ENCODE data around the gene HYCC1. TPM values are rescaled to one million over a fixed set of nuclear protein-coding genes. Genes with fewer than 3 reads are reported as not detected.
A peak's percentile ranks its signal among the peaks of the same experiment; 100 is the strongest.

HYCC1 gene
- 25.1 and 28.2 TPM in 2 replicates for total RNA-seq (2021)
- Bru-seq, nascent RNA: percentile 77 among the genes with signal in this experiment
- percentile 86 among the genes with signal in this experiment for BruChase-seq, experiment 1, labeled RNA remaining after a 2-hour chase
- BruChase-seq, experiment 2, labeled RNA remaining after a 6-hour chase: percentile 80 among the genes with signal in this experiment
- long read RNA-seq, full-length matches to known transcripts: 13 of 22 reads
- long read RNA-seq, partial matches to known transcripts: 0 of 22 reads
- long read RNA-seq, other reads (novel, unspliced or antisense): 9 of 22 reads

DNA sequence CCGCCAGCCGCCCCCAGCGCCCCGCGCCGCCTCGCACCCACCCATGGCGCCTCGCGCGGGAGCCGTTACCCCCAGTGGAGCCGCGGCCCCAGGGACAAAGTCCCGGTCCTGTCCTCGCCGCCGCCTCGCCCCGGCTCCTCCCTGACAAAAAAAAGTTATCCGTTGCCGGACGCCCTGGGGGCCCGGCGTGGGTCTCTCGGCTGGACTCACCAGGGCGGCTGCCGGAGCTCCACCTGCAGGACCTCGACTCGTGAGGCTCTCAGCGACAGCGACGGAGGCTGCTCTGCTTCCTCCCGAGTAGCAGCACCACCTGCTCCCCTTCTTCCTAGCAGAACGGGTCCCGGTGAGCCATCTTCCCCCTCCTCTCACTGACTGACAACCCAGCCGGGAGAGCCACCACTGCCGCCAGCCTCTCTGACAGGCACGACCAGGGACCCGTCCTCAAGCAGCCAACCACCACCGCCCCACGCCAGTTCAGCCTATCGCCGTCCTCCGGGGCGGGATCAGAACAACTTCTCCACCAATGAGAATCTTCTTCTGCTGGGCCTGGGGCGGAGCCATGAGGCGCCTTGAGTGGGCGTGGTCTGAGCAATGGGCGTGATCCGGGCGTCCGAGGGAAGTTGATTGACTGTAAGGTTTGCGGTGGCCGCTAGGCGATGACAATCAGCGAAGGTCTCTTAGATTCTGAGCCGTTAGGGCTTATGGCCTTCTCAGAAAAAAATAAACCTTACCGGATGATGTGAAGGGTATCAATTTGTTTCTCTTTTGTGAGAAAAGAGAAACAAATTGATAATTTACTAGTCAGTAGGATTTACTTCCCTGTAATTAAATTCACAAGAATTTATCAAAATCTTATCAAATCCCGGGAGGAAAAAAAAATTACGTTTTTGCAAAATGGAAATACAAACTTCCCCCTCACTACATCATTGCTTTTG lies at the start of gene HYCC1:
TSS of gene HYCC1 (minus strand) at position 416 of the 935 bp plus-strand sequence. CDS start 23,019 bp downstream, outside the sequence.
- peak within 1 kb of the TSS; percentile 80 for H3K4me2 ChIP-seq
- H3K27ac ChIP-seq: no peak within 1 kb of the TSS
- no peaks in the 10 kb centered on the region for H3K36me3 ChIP-seq (ENCODE audit: low read depth)
- peak; percentile 98 to 100 for DNase-seq
- intact Hi-C loops (cut with micrococcal nuclease; ENCODE audit: unreplicated experiment): loop anchor here (1.0 to 5.0 kb wide), 5 partner anchors 93 to 452 kb away; partner anchors contain the start of genes KLHL7 and TOMM7
- H3F3A ChIP-seq (ENCODE audit: insufficient read depth, low read depth): no peaks in the 10 kb centered on the region
- no peak for TF ChIP-seq EZH2 (IDR thresholded peaks at IDR 0.05; ENCODE audit: low read depth)
- TF ChIP-seq, protein P1, sequence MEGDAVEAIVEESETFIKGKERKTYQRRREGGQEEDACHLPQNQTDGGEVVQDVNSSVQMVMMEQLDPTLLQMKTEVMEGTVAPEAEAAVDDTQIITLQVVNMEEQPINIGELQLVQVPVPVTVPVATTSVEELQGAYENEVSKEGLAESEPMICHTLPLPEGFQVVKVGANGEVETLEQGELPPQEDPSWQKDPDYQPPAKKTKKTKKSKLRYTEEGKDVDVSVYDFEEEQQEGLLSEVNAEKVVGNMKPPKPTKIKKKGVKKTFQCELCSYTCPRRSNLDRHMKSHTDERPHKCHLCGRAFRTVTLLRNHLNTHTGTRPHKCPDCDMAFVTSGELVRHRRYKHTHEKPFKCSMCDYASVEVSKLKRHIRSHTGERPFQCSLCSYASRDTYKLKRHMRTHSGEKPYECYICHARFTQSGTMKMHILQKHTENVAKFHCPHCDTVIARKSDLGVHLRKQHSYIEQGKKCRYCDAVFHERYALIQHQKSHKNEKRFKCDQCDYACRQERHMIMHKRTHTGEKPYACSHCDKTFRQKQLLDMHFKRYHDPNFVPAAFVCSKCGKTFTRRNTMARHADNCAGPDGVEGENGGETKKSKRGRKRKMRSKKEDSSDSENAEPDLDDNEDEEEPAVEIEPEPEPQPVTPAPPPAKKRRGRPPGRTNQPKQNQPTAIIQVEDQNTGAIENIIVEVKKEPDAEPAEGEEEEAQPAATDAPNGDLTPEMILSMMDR (conservative IDR thresholded peaks at IDR 0.05): peak; percentile 68
- no TSS peak for BruUV-seq (replicated peaks)
- ChIA-PET CTCF (interaction anchor here (0.7 kb wide), 1 partner anchor 154 kb away, joined by 3 read pairs; no protein-coding TSS in a partner anchor), POLR2A (ENCODE audit: unreplicated experiment) (interaction anchor here (0.6 kb wide), 1 partner anchor 43 kb away, joined by 3 read pairs; no protein-coding TSS in a partner anchor)
- H2AFZ ChIP-seq: peak within 1 kb of the TSS; percentile 94
- peaks cover 11% of the 10 kb centered on the region for H3K4me1 ChIP-seq (replicated peaks; ENCODE audit: insufficient read depth)
- H4K20me1 ChIP-seq (ENCODE audit: insufficient read depth): no peaks in the 10 kb centered on the region
- no peaks in the 10 kb centered on the region for H3K27me3 ChIP-seq (ENCODE audit: insufficient read depth, low read depth)
- no peaks in the 10 kb centered on the region for H3K9me2 ChIP-seq (ENCODE audit: insufficient read depth)
- no peaks in the 10 kb centered on the region for H3K9me3 ChIP-seq (ENCODE audit: insufficient read depth, low read depth)
- peaks cover 12% of the 10 kb centered on the region; the same call in 1 of the 2 replicates for H3K79me2 ChIP-seq (ENCODE audit: low read depth)
- peak within 1 kb of the TSS; percentile 58 for H3K4me3 ChIP-seq

DNA sequence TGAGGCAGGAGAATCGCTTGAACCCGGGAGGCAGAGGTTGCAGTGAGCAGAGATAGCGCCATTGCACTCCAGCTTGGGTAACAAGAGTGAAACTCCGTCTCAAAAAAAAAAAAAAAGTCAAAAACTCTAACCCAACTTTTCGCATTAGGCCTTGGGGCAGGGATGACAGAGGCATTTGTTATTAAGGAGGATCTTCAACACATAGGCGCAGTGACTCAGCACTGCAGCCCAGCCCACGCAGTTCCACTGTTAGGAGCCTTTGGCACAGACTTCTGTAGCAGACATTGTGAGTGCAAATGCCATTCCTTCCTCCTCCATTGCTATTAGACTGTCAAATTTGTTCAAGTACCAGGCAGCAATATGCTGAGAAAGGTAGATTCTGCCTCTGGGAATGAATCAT lies 48.5 kb upstream of the HYCC1 start:
- no TSS peak for BruUV-seq (replicated peaks)
- intact Hi-C loops (cut with micrococcal nuclease; ENCODE audit: unreplicated experiment): no loop called here
- H3K27me3 ChIP-seq (ENCODE audit: insufficient read depth, low read depth): no peaks in the 10 kb centered on the region
- CTCF ChIA-PET: interaction anchor here (0.7 kb wide), 1 partner anchor 33 kb away, joined by 3 read pairs; no protein-coding TSS in a partner anchor
- H4K20me1 ChIP-seq (ENCODE audit: insufficient read depth): no peaks in the 10 kb centered on the region
- no peaks in the 10 kb centered on the region for H3K9me3 ChIP-seq (ENCODE audit: insufficient read depth, low read depth)
- POLR2A ChIA-PET (ENCODE audit: unreplicated experiment): no interaction called here
- no peak overlapping the region for H2AFZ ChIP-seq
- H3F3A ChIP-seq (ENCODE audit: insufficient read depth, low read depth): no peaks in the 10 kb centered on the region
- H3K4me1 ChIP-seq (replicated peaks; ENCODE audit: insufficient read depth): no peaks in the 10 kb centered on the region
- H3K4me3 ChIP-seq: no peak overlapping the region
- no peaks in the 10 kb centered on the region for H3K79me2 ChIP-seq (ENCODE audit: low read depth)
- no peak overlapping the region for H3K4me2 ChIP-seq
- no peak overlapping the region for H3K27ac ChIP-seq
- no peaks in the 10 kb centered on the region for H3K36me3 ChIP-seq (ENCODE audit: low read depth)
- no peak for TF ChIP-seq EZH2 (IDR thresholded peaks at IDR 0.05; ENCODE audit: low read depth)
- TF ChIP-seq, protein P1 (conservative IDR thresholded peaks at IDR 0.05): no peak
- no peak for DNase-seq
- H3K9me2 ChIP-seq (ENCODE audit: insufficient read depth): no peaks in the 10 kb centered on the region

DNA sequence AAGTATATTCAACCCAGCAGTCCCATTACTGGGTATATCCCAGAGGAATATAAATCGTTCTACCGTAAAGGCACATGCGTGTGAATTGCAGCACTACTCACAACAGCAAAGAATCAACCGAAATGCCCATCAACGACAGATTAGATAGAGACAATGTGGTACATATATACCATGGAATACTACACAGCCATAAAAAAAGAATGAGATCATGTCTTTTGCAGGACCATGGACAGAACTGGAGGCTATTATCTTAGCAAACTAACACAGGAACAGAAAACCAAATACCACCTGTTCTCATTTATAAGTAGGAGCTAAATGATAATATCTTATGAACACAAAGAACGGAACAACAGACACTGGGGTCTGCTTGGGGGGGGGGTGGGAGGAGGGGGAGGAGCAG lies 47.4 kb upstream of the HYCC1 start:
- TF ChIP-seq, protein P1 (conservative IDR thresholded peaks at IDR 0.05): no peak
- no peak for TF ChIP-seq EZH2 (IDR thresholded peaks at IDR 0.05; ENCODE audit: low read depth)
- ChIA-PET POLR2A (ENCODE audit: unreplicated experiment) (no interaction called here), CTCF (no interaction called here)
- Histone ChIP-seq H3K79me2 (ENCODE audit: low read depth) (no peaks in the 10 kb centered on the region), H3K4me3 (no peak overlapping the region), H3K4me2 (no peak overlapping the region), H3K27ac (no peak overlapping the region), H2AFZ (no peak overlapping the region), H3K27me3 (ENCODE audit: insufficient read depth, low read depth) (no peaks in the 10 kb centered on the region), H3F3A (ENCODE audit: insufficient read depth, low read depth) (no peaks in the 10 kb centered on the region), H3K9me3 (ENCODE audit: insufficient read depth, low read depth) (no peaks in the 10 kb centered on the region), H4K20me1 (ENCODE audit: insufficient read depth) (no peaks in the 10 kb centered on the region), H3K36me3 (ENCODE audit: low read depth) (no peaks in the 10 kb centered on the region), H3K4me1 (replicated peaks; ENCODE audit: insufficient read depth) (no peaks in the 10 kb centered on the region), H3K9me2 (ENCODE audit: insufficient read depth) (no peaks in the 10 kb centered on the region)
- intact Hi-C loops (cut with micrococcal nuclease; ENCODE audit: unreplicated experiment): no loop called here
- DNase-seq: no peak
- BruUV-seq (replicated peaks): no TSS peak

Data from PC-9 (cell line).